ENCODE data around the gene PDZRN3. TPM values are rescaled to one million over a fixed set of nuclear protein-coding genes. Genes with fewer than 3 reads are reported as not detected.

Gene PDZRN3
- total RNA-seq, 1 experiment from 2014 or later: not detected

DNA sequence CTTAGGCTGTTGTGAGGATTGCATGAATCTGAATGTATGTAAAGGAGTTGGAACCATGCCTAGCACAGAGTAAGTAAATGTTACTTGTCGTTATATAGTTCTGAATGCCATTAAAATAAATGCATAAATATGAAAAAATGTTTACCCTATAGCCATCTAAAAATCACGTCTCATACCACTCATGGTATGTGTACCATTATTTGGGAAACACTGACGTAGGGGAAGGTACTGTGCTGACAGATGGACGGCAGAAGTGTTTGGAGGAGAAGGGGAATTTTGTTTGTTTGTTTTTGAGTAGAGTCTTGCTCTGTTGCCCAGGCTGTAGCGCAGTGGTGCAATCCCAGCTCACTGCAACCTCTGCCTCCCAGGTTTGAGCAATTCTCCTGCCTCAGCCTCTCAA lies 30.5 kb upstream of the PDZRN3 start:
- Mint-ChIP-seq H3K27ac (ENCODE audit: unreplicated experiment) (no peak overlapping the region), H3K9me3 (ENCODE audit: low read depth, unreplicated experiment) (peaks cover 8% of the 10 kb centered on the region), H3K4me3 (ENCODE audit: low read depth, unreplicated experiment) (no peak overlapping the region), H3K4me1 (ENCODE audit: low read depth, unreplicated experiment) (no peaks in the 10 kb centered on the region), H3K36me3 (ENCODE audit: insufficient read depth, unreplicated experiment) (no peaks in the 10 kb centered on the region), H3K27me3 (ENCODE audit: unreplicated experiment) (no peaks in the 10 kb centered on the region)
- CTCF ChIA-PET: no interaction called here
- intact Hi-C loops (cut with micrococcal nuclease; ENCODE audit: unreplicated experiment): no loop called here
- TF ChIP-seq, protein P1, sequence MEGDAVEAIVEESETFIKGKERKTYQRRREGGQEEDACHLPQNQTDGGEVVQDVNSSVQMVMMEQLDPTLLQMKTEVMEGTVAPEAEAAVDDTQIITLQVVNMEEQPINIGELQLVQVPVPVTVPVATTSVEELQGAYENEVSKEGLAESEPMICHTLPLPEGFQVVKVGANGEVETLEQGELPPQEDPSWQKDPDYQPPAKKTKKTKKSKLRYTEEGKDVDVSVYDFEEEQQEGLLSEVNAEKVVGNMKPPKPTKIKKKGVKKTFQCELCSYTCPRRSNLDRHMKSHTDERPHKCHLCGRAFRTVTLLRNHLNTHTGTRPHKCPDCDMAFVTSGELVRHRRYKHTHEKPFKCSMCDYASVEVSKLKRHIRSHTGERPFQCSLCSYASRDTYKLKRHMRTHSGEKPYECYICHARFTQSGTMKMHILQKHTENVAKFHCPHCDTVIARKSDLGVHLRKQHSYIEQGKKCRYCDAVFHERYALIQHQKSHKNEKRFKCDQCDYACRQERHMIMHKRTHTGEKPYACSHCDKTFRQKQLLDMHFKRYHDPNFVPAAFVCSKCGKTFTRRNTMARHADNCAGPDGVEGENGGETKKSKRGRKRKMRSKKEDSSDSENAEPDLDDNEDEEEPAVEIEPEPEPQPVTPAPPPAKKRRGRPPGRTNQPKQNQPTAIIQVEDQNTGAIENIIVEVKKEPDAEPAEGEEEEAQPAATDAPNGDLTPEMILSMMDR (IDR thresholded peaks at IDR 0.05; ENCODE audit: unreplicated experiment): no peak
- DNase-seq: no peak
- BruUV-seq (replicated peaks): no TSS peak

GRCh38 chr3:73653877-73654276 lies 29.1 kb upstream of the PDZRN3 start:
- intact Hi-C loops (cut with micrococcal nuclease; ENCODE audit: unreplicated experiment): no loop called here
- TF ChIP-seq, protein P1 (IDR thresholded peaks at IDR 0.05; ENCODE audit: unreplicated experiment): no peak
- Mint-ChIP-seq H3K4me1 (ENCODE audit: low read depth, unreplicated experiment) (no peaks in the 10 kb centered on the region), H3K36me3 (ENCODE audit: insufficient read depth, unreplicated experiment) (no peaks in the 10 kb centered on the region), H3K27me3 (ENCODE audit: unreplicated experiment) (no peaks in the 10 kb centered on the region), H3K9me3 (ENCODE audit: low read depth, unreplicated experiment) (peaks cover 8% of the 10 kb centered on the region), H3K27ac (ENCODE audit: unreplicated experiment) (no peak overlapping the region), H3K4me3 (ENCODE audit: low read depth, unreplicated experiment) (no peak overlapping the region)
- CTCF ChIA-PET: no interaction called here
- no TSS peak for BruUV-seq (replicated peaks)
- no peak for DNase-seq

DNA sequence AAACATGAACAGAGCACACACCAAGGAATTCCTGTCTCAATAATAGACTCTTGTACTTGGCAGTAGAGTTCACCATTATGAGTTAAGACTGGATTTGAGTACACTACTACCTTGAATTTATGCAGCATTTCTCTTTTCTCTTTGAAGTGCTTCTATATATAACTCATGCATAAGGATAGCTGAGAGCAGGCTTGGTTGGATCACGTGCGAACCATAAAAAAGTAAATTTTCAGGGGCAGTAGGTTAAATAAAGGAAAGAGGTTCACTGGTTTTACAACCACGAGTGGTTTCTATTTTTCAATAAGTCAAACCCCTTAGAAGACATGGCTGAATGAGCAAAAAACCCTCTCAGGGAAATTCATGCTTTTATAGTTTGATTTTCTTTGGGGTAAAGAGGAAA lies 28.6 kb upstream of the PDZRN3 start:
- Mint-ChIP-seq H3K9me3 (ENCODE audit: low read depth, unreplicated experiment) (peaks cover 7% of the 10 kb centered on the region), H3K27me3 (ENCODE audit: unreplicated experiment) (no peaks in the 10 kb centered on the region), H3K27ac (ENCODE audit: unreplicated experiment) (no peak overlapping the region), H3K36me3 (ENCODE audit: insufficient read depth, unreplicated experiment) (no peaks in the 10 kb centered on the region), H3K4me1 (ENCODE audit: low read depth, unreplicated experiment) (no peaks in the 10 kb centered on the region), H3K4me3 (ENCODE audit: low read depth, unreplicated experiment) (no peak overlapping the region)
- TF ChIP-seq, protein P1 (IDR thresholded peaks at IDR 0.05; ENCODE audit: unreplicated experiment): no peak
- no TSS peak for BruUV-seq (replicated peaks)
- intact Hi-C loops (cut with micrococcal nuclease; ENCODE audit: unreplicated experiment): no loop called here
- no peak for DNase-seq
- CTCF ChIA-PET: no interaction called here

DNA sequence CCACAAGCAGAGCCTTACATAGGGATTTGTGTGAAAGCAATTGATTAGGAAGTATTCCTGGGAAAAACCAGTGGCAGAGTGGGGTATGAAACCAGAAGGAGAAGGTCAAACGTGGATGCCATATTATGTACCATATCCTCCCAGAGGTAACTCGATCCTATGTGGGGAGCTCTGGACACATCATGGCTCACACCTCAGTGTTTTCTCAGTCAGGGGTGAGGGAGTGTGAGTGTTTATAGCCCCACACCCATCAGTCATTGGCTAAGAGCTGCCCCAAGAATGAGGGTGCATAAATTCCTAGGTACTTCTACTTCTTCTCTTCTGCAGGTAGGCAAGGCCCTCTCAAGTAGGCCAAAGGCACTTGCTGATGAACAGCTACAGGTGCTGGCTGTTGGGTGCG lies 28.2 kb upstream of the PDZRN3 start:
- DNase-seq: no peak
- H3K36me3 Mint-ChIP-seq (ENCODE audit: insufficient read depth, unreplicated experiment): no peaks in the 10 kb centered on the region
- CTCF ChIA-PET: no interaction called here
- no peak overlapping the region for H3K27ac Mint-ChIP-seq (ENCODE audit: unreplicated experiment)
- H3K9me3 Mint-ChIP-seq (ENCODE audit: low read depth, unreplicated experiment): peaks cover 3% of the 10 kb centered on the region
- H3K4me3 Mint-ChIP-seq (ENCODE audit: low read depth, unreplicated experiment): no peak overlapping the region
- H3K4me1 Mint-ChIP-seq (ENCODE audit: low read depth, unreplicated experiment): no peaks in the 10 kb centered on the region
- TF ChIP-seq, protein P1 (IDR thresholded peaks at IDR 0.05; ENCODE audit: unreplicated experiment): no peak
- intact Hi-C loops (cut with micrococcal nuclease; ENCODE audit: unreplicated experiment): no loop called here
- H3K27me3 Mint-ChIP-seq (ENCODE audit: unreplicated experiment): no peaks in the 10 kb centered on the region
- no TSS peak for BruUV-seq (replicated peaks)

DNA sequence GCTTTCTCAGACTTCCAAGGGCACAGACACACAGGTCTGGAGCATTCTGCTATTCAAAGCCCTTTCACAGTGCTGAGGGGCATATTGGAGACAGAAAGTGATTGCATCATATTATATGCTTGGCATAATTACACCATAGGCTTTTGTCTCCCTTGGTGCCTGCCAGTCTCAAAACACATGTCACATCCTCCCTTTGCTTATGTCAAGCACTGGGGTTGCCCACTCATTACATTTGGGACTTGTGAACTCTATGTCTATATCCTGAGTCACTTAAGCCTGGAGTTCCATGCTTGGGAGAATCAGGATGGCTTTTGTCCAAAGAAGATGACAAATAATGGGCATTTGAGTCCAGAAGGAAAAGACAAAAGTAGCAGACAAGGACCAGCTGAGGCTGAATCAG lies 12.3 kb upstream of the PDZRN3 start:
- CTCF ChIA-PET: no interaction called here
- TF ChIP-seq, protein P1 (IDR thresholded peaks at IDR 0.05; ENCODE audit: unreplicated experiment): no peak
- Mint-ChIP-seq H3K9me3 (ENCODE audit: low read depth, unreplicated experiment) (no peaks in the 10 kb centered on the region), H3K4me3 (ENCODE audit: low read depth, unreplicated experiment) (no peak overlapping the region), H3K27ac (ENCODE audit: unreplicated experiment) (no peak overlapping the region), H3K36me3 (ENCODE audit: insufficient read depth, unreplicated experiment) (no peaks in the 10 kb centered on the region), H3K4me1 (ENCODE audit: low read depth, unreplicated experiment) (no peaks in the 10 kb centered on the region), H3K27me3 (ENCODE audit: unreplicated experiment) (no peaks in the 10 kb centered on the region)
- no TSS peak for BruUV-seq (replicated peaks)
- intact Hi-C loops (cut with micrococcal nuclease; ENCODE audit: unreplicated experiment): no loop called here
- no peak for DNase-seq
